Right lobe of liver (tissue), 4 donors: ENCODE results near the gene UBE2QL1.

Experiments
- POLR2A ChIP-seq: fragments of 450-650 bp; IDR thresholded peaks from one replicate; pipeline ENCODE4 v1.6.1; 2017; ENCODE audit warnings: antibody characterized with exemption, mild to moderate bottlenecking
- TF ChIP-seq, protein P1 (sequence below), 4 donors: fragments of 200-600 bp in 3 of 4; fragments of 450-650 bp in 1 of 4; IDR thresholded peaks; one replicate each; pipeline versions ENCODE4 v1.5.1 to v1.8.0; 2016 to 2022; ENCODE audit warnings: antibody characterized with exemption in 4 of 4, mild to moderate bottlenecking in 2 of 4
- donor health status: DM: no; HTN: no; CAD: no.
- donor health status: DM: no; HTN: no; CAD: no.
- donor health status: DM: no; HTN: yes; CAD: no.

DNA sequence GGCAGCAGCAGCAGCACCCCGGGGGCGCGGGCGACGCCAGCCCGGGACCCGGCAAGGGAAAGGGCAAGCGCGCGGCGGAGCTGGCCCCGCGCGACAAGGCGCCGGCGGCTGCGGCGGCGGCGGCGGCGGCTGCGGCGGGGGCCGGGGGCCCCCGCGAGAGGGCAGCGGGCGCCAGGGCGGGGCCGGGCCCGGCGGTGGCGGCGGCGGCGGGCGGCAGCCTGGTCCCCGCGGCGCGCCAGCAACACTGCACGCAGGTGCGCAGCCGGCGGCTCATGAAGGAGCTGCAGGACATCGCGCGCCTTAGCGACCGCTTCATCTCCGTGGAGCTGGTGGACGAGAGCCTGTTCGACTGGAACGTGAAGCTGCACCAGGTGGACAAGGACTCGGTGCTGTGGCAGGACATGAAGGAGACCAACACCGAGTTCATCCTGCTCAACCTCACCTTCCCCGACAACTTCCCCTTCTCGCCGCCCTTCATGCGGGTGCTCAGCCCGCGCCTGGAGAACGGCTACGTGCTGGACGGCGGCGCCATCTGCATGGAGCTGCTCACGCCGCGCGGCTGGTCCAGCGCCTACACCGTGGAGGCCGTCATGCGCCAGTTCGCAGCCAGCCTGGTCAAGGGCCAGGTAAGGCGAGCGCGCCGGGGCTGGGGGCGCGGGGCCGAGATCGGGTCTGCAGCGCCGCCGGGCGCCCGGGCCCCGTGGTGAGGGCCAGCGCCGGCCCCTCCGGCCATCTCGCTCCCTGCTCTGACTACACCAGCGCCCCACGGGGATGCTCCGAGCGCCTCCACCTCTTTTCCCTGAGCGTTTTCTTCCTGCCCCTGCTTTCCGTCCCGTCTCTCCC, at the start of gene UBE2QL1:
- no peak for TF ChIP-seq POLR2A
- TF ChIP-seq, protein P1, sequence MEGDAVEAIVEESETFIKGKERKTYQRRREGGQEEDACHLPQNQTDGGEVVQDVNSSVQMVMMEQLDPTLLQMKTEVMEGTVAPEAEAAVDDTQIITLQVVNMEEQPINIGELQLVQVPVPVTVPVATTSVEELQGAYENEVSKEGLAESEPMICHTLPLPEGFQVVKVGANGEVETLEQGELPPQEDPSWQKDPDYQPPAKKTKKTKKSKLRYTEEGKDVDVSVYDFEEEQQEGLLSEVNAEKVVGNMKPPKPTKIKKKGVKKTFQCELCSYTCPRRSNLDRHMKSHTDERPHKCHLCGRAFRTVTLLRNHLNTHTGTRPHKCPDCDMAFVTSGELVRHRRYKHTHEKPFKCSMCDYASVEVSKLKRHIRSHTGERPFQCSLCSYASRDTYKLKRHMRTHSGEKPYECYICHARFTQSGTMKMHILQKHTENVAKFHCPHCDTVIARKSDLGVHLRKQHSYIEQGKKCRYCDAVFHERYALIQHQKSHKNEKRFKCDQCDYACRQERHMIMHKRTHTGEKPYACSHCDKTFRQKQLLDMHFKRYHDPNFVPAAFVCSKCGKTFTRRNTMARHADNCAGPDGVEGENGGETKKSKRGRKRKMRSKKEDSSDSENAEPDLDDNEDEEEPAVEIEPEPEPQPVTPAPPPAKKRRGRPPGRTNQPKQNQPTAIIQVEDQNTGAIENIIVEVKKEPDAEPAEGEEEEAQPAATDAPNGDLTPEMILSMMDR (IDR thresholded peaks at IDR 0.05): no peak
